GM19099 (cell line): ENCODE measurements around the gene SMTN.

Experiments used
- POLR2A ChIP-seq: IDR thresholded peaks from 3 replicates; pipeline ENCODE4 v1.6.1; 2011; ENCODE audit warnings: low read depth; ENCODE audit not compliant: insufficient read length; ENCODE audit errors: extremely low read depth

Gene SMTN

GRCh38 chr22:31128156-31128555 is 47.0 kb downstream of the SMTN start:
- TF ChIP-seq POLR2A, result no peak

- no peak for TF ChIP-seq POLR2A
These were observed 49.8 kb downstream of the SMTN start for GRCh38 chr22:31130873-31131272.

GRCh38 chr22:31133911-31134310 is 52.8 kb downstream of the SMTN start:
- no peak for TF ChIP-seq POLR2A

GRCh38 chr22:31134688-31135087 is 53.6 kb downstream of the SMTN start:
- TF ChIP-seq POLR2A, result no peak

GRCh38 chr22:31135706-31136105 is 54.6 kb downstream of the SMTN start:
- TF ChIP-seq POLR2A, result no peak

GRCh38 chr22:31136155-31136554 is 55.0 kb downstream of the SMTN start:
- TF ChIP-seq POLR2A, result no peak

GRCh38 chr22:31136711-31137110 is 55.6 kb downstream of the SMTN start:
- TF ChIP-seq POLR2A, result no peak

GRCh38 chr22:31137721-31138120 is 56.6 kb downstream of the SMTN start:
- no peak for TF ChIP-seq POLR2A

- TF ChIP-seq POLR2A, result no peak
These were observed 57.0 kb downstream of the SMTN start for GRCh38 chr22:31138126-31138525.

GRCh38 chr22:31139066-31139465 is 57.9 kb downstream of the SMTN start:
- no peak for TF ChIP-seq POLR2A

- no peak for TF ChIP-seq POLR2A
These were observed 59.0 kb downstream of the SMTN start, which contains the start of gene PLA2G3 for GRCh38 chr22:31139866-31140716. Gene PLA2G3 (minus strand): TSS chr22:31140508. CDS start chr22:31140354, 154 bp downstream.

GRCh38 chr22:31140746-31141145 is 59.6 kb downstream of the SMTN start:
- no peak for TF ChIP-seq POLR2A

GRCh38 chr22:31141551-31141950 is 60.4 kb downstream of the SMTN start:
- no peak for TF ChIP-seq POLR2A

GRCh38 chr22:31142285-31142684 is 61.2 kb downstream of the SMTN start:
- TF ChIP-seq POLR2A, result no peak

- TF ChIP-seq POLR2A, result no peak
These were observed 61.9 kb downstream of the SMTN start for GRCh38 chr22:31143038-31143437.

- no peak for TF ChIP-seq POLR2A
These were observed 62.4 kb downstream of the SMTN start for GRCh38 chr22:31143537-31143936.

- no peak for TF ChIP-seq POLR2A
These were observed 63.1 kb downstream of the SMTN start for GRCh38 chr22:31144223-31144622.

GRCh38 chr22:31148488-31148887 is 67.4 kb downstream of the SMTN start:
- no peak for TF ChIP-seq POLR2A
